ENCODE data around the gene PCDH9.

The PCDH9 gene

DNA sequence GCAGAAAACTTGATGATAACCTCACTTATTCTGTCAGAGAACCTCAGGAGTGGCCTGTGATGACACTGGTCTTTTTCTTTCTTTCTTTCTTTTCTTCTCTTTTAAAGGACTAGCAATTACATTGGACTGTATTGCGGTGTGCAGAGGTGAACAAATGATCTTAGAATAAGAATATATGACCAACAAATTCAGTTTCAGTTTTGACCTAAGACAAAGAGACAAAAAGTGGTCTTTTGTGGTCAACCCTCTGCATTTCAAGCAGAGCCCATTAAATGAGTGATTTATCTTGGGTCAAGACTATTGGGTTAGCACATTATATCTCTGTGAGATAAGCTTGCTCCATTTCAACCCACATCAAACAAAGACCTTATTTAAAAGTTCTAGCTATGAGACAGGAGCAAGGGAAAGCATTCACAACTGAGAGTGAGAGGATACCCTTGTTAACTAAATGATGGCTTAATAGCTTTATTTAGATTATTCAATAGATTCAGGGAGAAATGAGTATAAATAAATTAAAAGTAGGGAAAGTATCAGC is 644.4 kb downstream of the PCDH9 start:
- no peak for DNase-seq (ENCODE audit: low read depth in 4 of 4, low spot score in 1 of 4)

DNA sequence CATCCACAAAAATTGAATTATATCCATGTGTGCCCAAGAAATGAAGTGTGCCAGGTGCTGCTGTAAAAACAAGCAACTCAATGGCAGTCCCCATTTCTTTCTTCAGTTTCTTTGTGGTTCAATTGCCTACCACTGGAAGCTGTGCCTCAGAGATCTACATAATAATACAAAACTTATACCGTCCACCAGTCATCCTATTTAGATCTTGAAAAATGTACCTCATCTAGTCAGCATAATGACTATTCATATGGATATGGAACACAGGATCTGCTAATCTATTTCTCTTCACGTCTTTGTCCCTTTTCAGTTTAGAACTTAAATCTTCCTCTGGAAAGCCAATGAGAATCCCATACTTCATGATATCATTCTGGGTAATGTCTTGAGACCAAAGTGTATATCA is 648.5 kb downstream of the PCDH9 start:
- DNase-seq (ENCODE audit: low read depth in 4 of 4, low spot score in 1 of 4): no peak

DNA sequence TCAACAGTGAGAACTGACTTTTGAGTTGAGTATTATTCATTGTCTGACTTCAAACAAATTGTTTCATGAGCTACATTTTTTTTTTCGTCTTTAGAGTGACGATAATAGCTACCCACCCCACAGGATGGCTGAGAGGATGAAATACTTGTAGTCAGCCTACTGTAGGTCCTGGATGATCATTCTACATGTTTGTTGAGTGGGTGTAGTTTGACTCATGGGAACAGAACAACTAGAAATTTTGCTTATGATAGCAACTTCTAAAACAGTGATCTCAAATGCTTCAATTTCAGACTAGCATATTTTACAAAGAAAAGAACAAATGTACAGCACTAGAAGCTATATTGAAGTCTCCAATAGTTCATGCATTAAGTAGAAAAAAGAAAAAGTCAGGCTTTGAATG is 651.8 kb downstream of the PCDH9 start:
- DNase-seq (ENCODE audit: low read depth in 4 of 4, low spot score in 1 of 4): no peak

DNA sequence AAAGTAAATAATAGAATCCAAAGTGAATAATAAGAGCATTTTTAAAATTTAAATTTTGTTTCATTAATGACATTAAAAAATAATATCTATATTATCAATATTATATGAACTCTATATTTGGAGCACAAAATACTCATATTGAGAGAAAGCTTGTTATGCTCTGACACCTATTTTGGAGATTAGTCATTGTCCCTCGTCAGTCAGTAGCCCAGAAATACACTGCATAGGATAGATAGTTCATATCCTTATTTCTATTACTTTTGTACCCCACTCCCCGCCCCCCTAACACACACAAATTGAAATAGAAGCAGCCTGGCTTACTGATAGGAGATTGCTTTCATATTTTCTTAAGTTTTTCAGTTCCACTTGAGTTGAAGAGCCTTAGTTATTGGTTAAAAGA is 652.8 kb downstream of the PCDH9 start:
- DNase-seq (ENCODE audit: low read depth in 4 of 4, low spot score in 1 of 4): no peak

DNA sequence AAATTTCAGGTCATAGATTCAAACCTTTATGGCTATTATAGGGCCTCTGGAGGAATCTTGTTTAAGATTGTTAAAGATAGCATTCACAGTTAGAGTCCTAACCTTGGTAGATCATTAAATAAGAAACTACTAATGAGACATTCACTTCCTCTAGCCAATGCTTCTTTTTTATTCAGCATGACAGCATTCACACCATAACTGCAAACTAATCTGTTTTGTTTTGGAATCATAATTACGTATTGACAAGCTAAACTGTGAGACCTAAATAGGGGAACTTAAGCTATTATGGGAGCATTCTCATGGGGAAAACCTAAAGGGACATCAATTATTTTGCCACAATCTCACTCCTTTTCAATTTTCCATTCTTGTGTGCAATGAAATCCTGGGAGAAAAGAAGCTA is 653.8 kb downstream of the PCDH9 start:
- DNase-seq (ENCODE audit: low read depth in 4 of 4, low spot score in 1 of 4): no peak

DNA sequence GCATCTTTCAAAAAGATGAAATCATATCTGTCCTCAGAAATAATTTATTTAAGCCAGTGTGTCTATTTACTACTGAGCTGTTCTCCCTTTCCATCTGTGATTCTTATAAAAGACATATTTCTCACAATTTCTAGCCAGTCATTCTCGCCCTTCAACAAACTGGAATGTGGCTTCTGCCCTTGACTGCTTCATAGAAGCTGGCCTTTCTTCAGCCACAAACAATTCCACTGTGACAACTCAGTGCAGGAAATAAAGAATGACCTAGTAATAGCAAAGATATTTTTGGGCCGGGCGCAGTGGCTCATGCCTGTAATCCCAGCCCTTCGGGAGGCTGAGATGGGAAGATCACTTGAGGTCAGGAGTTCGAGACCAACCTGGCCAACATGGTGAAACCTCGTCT is 655.5 kb downstream of the PCDH9 start:
- DNase-seq (ENCODE audit: low read depth in 4 of 4, low spot score in 1 of 4): no peak

DNA sequence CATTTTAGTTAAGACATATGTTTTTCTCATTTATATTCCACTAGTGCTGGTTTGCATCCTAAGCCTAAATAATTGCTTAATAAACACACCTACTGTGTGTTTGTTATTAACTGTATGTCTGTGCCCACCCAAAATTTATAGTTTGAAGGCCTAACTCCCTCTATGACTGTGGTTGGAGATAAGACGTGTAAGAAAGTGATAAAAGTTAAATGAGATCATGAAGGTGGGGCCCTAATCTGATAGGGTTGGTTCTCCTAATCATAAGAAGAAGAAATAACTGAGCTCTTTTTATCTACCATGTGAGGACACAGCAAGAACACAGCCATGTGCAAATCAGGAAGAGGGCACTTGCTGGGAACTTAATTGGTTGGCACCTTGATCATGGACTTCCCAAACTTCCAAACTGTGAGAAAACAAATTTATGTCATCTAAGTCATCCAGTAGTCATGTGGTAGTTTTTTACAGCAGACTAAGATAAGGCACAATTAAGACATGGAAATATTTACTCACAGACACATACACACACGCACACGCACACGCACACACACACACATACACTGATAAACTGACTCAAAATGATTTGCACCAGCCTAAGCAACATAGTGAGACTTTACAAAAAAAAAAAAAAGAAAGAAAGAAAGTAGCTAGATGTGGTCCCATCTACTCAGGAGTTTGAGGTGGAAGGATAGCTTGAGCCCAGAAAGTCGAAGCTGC is 662.1 kb downstream of the PCDH9 start:
- DNase-seq (ENCODE audit: low read depth in 4 of 4, low spot score in 1 of 4): no peak

DNA sequence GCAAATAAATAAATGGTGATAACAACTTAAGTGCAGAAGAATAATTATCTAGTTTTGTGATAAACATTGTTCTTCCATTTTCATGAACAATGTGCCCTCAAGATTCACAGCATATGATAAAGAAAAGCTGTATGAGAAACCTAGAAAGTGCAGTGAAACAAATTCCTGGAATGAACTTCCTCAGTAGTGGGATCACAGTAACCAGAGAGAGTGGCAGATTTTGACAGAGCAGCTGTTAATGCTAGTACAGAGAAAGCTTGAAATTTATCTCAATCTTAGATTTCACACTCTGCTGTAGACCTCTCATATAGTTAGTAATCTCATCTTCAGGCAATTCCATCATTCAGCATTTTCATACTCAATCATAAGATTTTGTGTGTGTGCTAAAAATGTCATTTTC is 664.9 kb downstream of the PCDH9 start:
- no peak for DNase-seq (ENCODE audit: low read depth in 4 of 4, low spot score in 1 of 4)

DNA sequence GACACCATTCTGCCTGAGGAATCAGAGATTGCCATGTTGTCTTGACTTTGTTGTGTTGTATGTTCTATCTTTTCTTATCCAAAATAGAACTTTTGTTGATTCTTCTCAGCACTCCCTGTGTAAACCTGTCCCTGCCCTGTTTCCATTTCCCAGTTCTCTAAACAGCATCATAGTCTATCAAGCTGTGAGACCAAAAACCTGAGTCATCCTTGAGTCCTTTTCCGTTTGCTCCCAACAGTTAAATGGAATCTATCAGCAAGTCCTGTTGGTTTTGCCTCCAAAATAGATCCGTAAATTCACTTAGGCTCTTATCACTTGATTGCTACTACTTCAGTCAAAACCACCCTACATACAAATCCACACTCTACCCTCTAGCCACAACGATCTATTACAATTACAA is 667.1 kb downstream of the PCDH9 start:
- no peak for DNase-seq (ENCODE audit: low read depth in 4 of 4, low spot score in 1 of 4)

DNA sequence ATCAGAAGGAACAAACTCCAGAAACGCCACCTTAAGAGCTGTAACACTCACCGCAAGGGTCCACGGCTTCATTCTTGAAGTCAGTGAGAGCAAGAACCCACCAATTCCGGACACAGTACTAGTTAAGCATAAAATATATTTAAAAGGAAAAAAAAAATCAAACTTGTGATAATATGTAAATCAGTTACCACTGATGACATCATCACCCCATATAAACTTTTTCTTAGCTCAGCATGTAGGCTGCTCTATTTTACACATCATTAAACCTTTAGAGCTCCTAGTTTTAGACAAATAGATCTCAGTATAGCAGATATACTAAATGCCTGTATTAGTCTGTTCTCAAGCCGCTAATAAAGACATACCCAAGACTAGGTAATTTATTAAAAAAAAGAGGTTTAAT is 668.1 kb downstream of the PCDH9 start:
- no peak for DNase-seq (ENCODE audit: low read depth in 4 of 4, low spot score in 1 of 4)

DNA sequence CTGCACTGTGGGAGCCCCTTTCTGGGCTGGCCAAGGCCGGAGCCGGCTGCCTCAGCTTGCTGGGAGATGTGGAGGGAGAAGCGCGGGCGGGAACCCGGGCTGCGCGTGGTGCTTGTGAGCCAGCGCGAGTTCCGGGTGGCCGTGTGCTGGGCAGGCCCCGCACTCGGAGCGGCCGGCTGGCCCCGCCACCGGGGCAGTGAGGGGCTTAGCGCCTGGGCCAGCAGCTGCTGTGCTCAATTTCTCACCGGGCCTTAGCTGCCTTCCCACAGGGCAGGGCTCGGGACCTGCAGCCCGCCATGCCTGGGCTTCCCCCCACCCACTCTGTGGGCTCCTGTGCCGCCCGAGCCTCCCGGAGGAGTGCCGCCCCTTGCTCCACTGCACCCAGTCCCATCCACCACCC is 669.1 kb downstream of the PCDH9 start:
- DNase-seq (ENCODE audit: low read depth in 4 of 4, low spot score in 1 of 4): no peak

DNA sequence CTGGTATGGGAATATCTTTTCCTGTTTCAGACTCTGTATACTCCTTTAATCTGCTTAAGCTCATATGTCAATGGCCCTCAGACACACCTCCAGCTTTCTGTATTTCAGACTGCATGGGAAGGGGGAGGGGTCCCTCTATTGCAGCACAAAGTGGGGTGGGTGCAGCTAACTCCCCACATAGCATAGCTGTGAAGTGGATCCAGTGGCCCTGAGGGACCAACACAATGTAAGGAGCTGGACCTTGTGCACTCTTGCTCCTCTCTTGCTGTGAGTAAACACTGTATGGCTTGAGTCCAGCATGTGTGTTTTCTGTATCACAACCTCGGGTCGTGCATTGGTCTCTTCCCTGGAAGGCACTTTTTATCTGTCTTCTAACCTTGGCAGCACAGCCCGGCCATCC is 669.9 kb downstream of the PCDH9 start:
- no peak for DNase-seq (ENCODE audit: low read depth in 4 of 4, low spot score in 1 of 4)

DNA sequence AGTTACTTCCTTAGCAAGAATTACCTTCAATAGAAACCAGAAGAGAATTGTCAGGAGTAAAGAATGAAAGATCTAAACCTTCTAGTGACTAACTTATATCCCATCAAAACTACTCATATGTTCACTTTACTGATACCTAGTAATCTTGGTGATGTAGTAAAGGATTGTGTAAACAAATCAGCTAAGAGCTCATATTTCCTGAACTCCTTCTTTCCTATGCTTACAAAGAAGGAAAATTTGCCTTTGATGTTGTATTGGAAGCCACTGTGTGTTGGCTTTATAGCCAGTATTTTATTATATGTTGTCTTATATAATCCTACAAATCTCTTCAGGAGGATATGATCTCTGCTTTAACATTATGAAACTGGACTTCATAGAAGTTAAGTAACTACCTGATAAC is 671.0 kb downstream of the PCDH9 start:
- no peak for DNase-seq (ENCODE audit: low read depth in 4 of 4, low spot score in 1 of 4)

DNA sequence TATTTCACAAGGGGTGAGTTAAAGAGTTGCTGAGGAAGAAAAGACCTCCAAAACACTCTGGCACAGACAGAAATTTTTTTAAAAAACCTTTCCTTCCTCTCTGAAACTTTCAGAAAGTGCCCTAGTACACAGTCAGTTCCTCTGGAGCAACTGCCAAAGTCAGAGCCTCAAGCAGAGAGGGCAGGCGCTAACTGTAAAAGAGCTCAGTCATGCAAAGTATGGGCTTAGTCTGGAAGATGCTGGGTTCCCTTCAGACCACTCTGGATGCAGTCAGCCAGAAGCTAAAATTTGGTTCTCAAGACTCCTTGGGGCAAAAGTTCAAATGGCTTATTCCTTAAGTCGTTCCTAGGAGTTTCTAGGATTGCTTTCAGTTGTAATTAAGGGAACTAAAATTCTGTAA is 671.6 kb downstream of the PCDH9 start:
- DNase-seq (ENCODE audit: low read depth in 4 of 4, low spot score in 1 of 4): no peak

DNA sequence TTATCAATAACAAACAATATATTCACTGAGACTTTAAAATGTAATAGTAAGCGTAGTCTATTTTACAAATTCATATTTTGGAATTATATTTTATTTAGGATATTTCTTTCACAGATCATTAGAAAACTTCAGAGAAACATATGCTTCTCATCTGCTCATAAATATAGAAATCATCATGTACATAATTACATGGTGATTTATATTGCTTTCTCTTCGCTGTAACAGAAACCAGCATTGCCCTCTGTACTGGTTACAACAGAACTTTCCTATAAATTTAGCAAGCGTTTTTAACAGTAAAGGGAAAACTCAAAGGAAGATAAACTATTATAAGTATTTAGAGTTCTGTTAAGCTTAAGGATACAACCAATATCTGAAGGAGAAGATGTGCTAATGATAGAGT is 672.8 kb downstream of the PCDH9 start:
- DNase-seq (ENCODE audit: low read depth in 4 of 4, low spot score in 1 of 4): no peak

DNA sequence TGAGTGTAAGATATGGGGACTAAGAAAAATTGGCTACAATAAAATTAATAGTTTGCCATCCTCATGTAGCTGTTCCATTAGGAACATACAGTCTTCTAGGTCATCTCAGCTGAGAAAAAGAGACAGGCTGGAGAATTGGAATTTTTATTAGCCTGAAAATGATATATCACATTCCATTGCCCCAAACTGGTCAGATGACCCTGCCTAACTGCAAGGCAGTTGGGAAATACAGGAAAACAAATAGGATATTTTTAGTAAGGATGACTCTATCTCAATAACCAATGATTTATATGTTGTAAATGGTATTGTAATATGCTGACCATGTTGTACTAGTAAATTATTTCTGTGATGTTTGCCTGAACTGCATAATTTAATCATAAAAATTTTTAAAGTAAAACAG is 673.8 kb downstream of the PCDH9 start:
- DNase-seq (ENCODE audit: low read depth in 4 of 4, low spot score in 1 of 4): no peak

DNA sequence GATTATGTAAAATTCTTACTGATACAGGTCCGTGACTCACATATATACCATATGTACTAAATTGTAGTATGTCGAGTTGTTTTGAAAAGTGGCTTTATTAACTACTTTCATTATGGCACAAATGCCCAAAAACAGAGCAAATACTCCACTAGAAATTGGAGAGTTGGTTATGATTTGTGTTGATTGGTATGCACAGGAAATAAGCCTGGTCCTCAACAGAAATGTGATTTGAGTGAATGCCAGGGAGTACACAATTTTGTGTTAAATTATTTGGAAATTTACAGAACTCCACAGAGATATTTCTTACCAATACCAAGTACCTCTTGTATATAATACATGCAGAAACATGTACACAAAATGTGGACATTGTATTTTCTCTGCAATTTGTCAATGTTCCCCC is 676.7 kb downstream of the PCDH9 start:
- DNase-seq (ENCODE audit: low read depth in 4 of 4, low spot score in 1 of 4): no peak

DNA sequence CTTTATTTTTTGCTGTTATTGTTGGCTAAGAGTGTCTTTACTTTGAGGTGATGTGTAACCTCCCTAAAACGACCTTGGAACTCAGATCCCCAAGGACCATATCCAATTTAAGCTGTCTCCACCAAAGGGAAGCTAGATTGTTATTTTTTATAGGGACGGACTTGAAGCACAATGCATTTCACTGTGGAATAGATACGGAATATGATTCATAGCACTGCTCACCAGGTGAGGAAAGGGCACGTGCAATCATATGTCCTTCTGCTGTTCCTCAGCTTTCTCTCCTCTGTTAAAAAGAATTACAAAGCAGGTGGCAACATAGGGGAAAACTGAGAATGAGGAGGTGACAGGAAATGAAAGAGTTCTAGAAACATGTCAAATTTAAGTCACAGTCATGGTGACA is 679.0 kb downstream of the PCDH9 start:
- DNase-seq (ENCODE audit: low read depth in 4 of 4, low spot score in 1 of 4): no peak

DNA sequence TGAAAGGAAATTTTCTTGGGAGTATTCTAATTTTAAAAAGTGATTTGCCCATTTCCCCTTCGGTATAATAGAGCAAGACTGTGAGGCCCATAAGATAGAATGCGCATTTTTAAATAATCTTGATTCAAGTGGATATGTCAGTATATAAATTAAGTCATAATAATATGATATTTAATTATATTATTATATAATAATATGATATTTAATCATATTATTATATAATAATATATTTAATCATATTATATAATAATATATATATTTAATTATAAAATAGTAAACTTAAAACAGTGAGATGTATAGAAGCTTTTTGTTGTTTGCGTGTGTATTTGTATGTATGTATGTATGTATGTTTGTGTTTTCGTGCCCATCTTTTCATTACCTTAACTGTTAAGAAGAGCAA is 682.5 kb downstream of the PCDH9 start:
- no peak for DNase-seq (ENCODE audit: low read depth in 4 of 4, low spot score in 1 of 4)

DNA sequence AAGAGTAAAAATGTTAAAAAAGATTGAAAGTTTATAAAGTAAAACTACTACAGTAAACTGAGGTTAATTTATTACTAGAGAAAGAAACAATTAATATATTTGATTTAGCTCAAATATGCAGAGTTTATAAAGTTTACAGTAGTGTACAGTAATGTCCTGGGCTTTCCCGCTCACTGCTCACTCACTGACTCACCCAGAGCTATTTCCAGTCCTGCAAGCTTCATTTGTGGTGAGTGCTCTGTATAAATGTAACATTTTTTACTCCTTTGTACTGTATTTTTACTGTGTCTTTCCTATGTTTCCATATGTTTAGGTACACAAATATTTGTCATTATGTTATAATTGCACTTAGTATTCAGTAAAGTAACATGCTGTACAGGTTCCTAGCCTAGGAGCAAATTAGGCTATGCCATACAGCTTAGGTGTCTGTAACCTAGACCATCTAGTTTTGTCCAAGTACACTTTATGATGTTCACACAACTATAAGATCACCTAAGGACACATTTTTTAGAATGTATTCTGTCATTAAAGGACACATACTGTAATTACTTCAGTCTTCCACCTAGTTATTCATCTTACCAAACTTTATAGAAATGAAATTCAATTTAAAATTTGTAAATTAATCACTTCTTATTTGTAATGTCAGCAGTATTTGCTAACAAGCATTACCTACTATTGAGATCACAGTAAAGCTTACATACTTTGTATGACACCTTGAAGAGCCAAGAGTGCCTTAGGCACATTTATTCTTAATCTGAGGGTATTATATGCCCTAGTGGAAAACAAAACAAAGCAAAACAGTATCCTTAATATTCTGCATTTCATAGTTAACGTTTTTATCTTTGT is 683.4 kb downstream of the PCDH9 start:
- DNase-seq (ENCODE audit: low read depth in 4 of 4, low spot score in 1 of 4): no peak

DNA sequence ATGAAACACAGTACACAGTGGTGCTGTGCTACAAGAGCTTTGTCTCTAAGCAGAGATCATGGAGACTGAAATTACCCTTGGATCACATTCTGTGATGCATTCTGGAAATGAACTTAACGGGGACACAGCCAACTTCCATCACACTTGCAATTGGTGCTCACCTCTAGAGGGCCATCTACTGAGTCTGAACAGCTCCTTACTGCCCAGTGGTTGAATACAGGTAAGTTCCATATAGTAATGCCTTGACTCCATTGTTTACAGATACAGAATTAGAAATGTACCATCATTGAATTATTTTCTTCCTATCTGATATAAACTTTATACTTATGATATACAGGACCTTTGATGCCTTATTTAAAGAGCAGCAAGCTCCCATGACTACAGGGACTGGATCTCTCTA is 686.4 kb downstream of the PCDH9 start:
- DNase-seq (ENCODE audit: low read depth in 4 of 4, low spot score in 1 of 4): no peak

DNA sequence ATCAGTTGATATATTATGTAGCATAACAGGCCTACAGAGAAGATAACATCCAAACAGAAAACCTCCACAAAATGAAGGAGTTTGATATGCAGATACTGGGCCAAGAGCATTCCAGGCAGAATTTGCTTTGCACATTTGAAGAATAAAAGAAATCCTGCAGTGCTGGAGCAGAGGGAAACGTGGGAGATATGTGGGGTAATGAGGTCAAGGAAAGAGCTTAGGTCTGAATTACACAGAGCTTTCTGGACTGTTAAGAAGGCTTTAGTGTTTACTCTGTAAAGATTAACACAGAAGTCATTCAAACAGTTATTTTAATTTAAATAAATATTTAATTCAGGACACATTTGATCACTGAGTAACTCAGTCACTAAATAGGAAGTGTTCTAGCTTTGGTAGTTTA is 692.7 kb downstream of the PCDH9 start:
- DNase-seq (ENCODE audit: low read depth in 4 of 4, low spot score in 1 of 4): no peak

DNA sequence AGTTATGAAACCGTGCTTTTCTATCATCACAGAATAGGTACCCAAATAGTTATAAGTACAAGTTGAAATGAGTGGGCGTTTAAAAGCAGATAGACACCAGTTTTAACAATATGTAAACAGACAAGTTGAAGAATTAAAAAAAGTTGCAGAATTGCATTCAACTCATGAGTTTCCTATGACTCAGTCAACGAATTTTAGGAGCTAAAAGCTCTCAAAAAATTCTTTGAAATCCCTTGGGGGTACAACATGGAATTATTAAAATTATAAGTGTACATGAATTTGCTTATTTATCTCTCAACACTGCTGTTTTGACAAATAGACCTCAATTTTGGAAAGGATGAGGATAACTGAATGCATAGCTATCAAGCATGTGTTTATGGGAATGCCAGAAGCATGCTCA is 693.4 kb downstream of the PCDH9 start:
- DNase-seq (ENCODE audit: low read depth in 4 of 4, low spot score in 1 of 4): no peak

All from stimulated activated CD4-positive, alpha-beta T cell treated with anti-CD3 and anti-CD28 coated beads, Interleukin-1b, Interleukin-23, amount 100 ng/mL, for 24 hours (primary cell).